Suprapubic skin (tissue), 3 donors: ENCODE measurements around the gene OR2L8.

Experiments used
- EP300 ChIP-seq: sonication (generic); formaldehyde crosslinking; IDR thresholded peaks from one replicate; pipeline ENCODE4 v1.6.1; 2017; ENCODE audit warnings: antibody characterized with exemption
- POLR2A ChIP-seq, 2 donors: fragments of 450-650 bp; IDR thresholded peaks; one replicate each; pipeline ENCODE4 v1.6.1; 2017; ENCODE audit warnings: antibody characterized with exemption in 2 of 2, mild to moderate bottlenecking in 2 of 2, moderate library complexity in 2 of 2
- TF ChIP-seq, protein P1 (sequence below), 2 donors: fragments of 200-600 bp in 1 of 2; fragments of 450-650 bp in 1 of 2; sonication (generic) in 1 of 2; IDR thresholded peaks; one replicate each; pipeline ENCODE4 v1.5.1; 2016 to 2019; ENCODE audit warnings: antibody characterized with exemption in 2 of 2, mild to moderate bottlenecking in 1 of 2, moderate library complexity in 1 of 2

DNA sequence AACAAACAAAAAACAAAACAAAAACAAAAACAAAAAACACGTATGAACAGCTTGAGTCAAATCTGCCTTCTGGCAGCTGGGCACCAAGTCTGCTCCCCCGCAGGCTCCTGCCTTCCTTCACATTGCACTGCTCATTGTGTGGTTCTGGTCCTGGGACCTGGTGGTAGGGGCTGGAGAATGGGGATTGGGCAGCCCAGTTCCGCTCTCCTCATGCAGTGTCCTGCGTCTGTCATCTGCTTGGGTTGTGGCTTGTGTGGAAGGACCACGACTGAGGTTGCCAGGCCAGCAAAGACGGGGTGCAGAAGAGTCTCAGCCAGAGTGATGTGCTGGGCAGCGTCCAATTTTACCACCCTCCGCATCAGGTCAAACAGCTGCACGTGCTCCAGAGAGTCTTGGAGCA, 12.9 kb upstream of the OR2L8 start:
- TF ChIP-seq, protein P1, sequence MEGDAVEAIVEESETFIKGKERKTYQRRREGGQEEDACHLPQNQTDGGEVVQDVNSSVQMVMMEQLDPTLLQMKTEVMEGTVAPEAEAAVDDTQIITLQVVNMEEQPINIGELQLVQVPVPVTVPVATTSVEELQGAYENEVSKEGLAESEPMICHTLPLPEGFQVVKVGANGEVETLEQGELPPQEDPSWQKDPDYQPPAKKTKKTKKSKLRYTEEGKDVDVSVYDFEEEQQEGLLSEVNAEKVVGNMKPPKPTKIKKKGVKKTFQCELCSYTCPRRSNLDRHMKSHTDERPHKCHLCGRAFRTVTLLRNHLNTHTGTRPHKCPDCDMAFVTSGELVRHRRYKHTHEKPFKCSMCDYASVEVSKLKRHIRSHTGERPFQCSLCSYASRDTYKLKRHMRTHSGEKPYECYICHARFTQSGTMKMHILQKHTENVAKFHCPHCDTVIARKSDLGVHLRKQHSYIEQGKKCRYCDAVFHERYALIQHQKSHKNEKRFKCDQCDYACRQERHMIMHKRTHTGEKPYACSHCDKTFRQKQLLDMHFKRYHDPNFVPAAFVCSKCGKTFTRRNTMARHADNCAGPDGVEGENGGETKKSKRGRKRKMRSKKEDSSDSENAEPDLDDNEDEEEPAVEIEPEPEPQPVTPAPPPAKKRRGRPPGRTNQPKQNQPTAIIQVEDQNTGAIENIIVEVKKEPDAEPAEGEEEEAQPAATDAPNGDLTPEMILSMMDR (IDR thresholded peaks at IDR 0.05): no peak
- TF ChIP-seq EP300: no peak
- TF ChIP-seq POLR2A (IDR thresholded peaks at IDR 0.05): no peak
